CD8-positive, alpha-beta memory T cell (primary cell): ENCODE results near the gene TTLL6. TPM values are rescaled to one million over a fixed set of nuclear protein-coding genes. Genes with fewer than 3 reads are reported as not detected.

Experiments used
- CTCF ChIA-PET: fragments of 350-600 bp; sonication (Branson Sonifier 250); formaldehyde crosslinking; loops from one replicate; lab custom pipeline; 2021; ENCODE audit warnings: antibody characterized with exemption; lab: Charles Lee
- POLR2A ChIA-PET: fragments of 350-600 bp; sonication (Branson Sonifier 250); formaldehyde crosslinking; loops from one replicate; lab custom pipeline; 2021; ENCODE audit warnings: antibody characterized with exemption; lab: Charles Lee
- DNase-seq, 5 donors: peaks; one replicate each; pipeline versions ENCODE4 v3.0.0 to v3.0.0-alpha.2; 2020 to 2022; ENCODE audit warnings: mixed read lengths in 1 of 5
- H3K27ac ChIP-seq: one replicate; pipeline ENCODE4 v1.7.0; 2013; ENCODE audit warnings: low read depth, mild to moderate bottlenecking, low read length, moderate library complexity
- H3K27me3 ChIP-seq: 2 replicates; pipeline ENCODE4 v1.7.0; 2013; ENCODE audit warnings: low read length, mild to moderate bottlenecking; ENCODE audit not compliant: insufficient read depth, poor library complexity, severe bottlenecking
- H3K36me3 ChIP-seq: 2 replicates; pipeline ENCODE4 v1.7.0; 2013; ENCODE audit warnings: mild to moderate bottlenecking, low read length, moderate library complexity; ENCODE audit not compliant: insufficient read depth
- H3K4me1 ChIP-seq: 2 replicates; pipeline ENCODE4 v1.7.0; 2013; ENCODE audit warnings: mild to moderate bottlenecking, low read length, moderate library complexity; ENCODE audit not compliant: insufficient read depth
- H3K4me3 ChIP-seq: 2 replicates; pipeline ENCODE4 v1.7.0; 2013; ENCODE audit warnings: mild to moderate bottlenecking, low read length
- H3K9me3 ChIP-seq: 2 replicates; pipeline ENCODE4 v1.7.0; 2013; ENCODE audit warnings: mild to moderate bottlenecking, low read length
- H3K27ac Mint-ChIP-seq, 8 donors: one replicate each; pipeline ENCODE4 v1.8.0; 2020 to 2021; ENCODE audit warnings: mixed read lengths in 8 of 8, mild to moderate bottlenecking in 6 of 8, inconsistent platforms in 3 of 8, moderate library complexity in 3 of 8
- H3K27me3 Mint-ChIP-seq, 2 donors: one replicate each; pipeline ENCODE4 v1.8.0; 2020 to 2021; ENCODE audit warnings: mixed read lengths in 2 of 2, mild to moderate bottlenecking in 1 of 2, moderate library complexity in 1 of 2
- H3K36me3 Mint-ChIP-seq, 3 donors: one replicate each; pipeline ENCODE4 v1.8.0; 2020 to 2021; ENCODE audit warnings: mixed read lengths in 3 of 3, inconsistent platforms in 1 of 3, mild to moderate bottlenecking in 1 of 3
- H3K4me1 Mint-ChIP-seq, 3 donors: one replicate each; pipeline ENCODE4 v1.8.0; 2020 to 2021; ENCODE audit warnings: mixed read lengths in 3 of 3, inconsistent platforms in 1 of 3, mild to moderate bottlenecking in 1 of 3
- H3K4me3 Mint-ChIP-seq, 7 donors: one replicate each; pipeline ENCODE4 v1.8.0; 2020 to 2021; ENCODE audit warnings: mixed read lengths in 7 of 7, mild to moderate bottlenecking in 6 of 7, moderate library complexity in 4 of 7, inconsistent platforms in 2 of 7
- H3K9me3 Mint-ChIP-seq, 5 donors: one replicate each; pipeline ENCODE4 v1.8.0; 2020 to 2022; ENCODE audit warnings: mixed read lengths in 5 of 5, mild to moderate bottlenecking in 3 of 5, moderate library complexity in 2 of 5, inconsistent platforms in 1 of 5
- polyA plus RNA-seq: library from polyadenylated mRNA; unstranded; fragments of 300-500 nt; fragmentation: Illumina TruSeq; gene quantifications from one replicate; pipeline ENCODE4 v1.2.3, GENCODE V29; 2021
- total RNA-seq, 2 experiments: library from RNA; stranded (reverse); gene quantifications; one replicate each; pipeline ENCODE4 v1.2.3, GENCODE V29; 2021

TTLL6 gene
- total and polyA plus RNA-seq, 3 experiments from 2014 or later = not detected

GRCh38 chr17:48740537-48740936 lies 76.5 kb downstream of the TTLL6 start:
- H3K27ac Mint-ChIP-seq = no peak overlapping the region
- peaks cover 68% of the 10 kb centered on the region for H3K27me3 ChIP-seq
- DNase-seq = no peak
- H3K27me3 Mint-ChIP-seq = peaks cover 87 to 92% of the 10 kb centered on the region in 2 donors
- H3K36me3 ChIP-seq = no peaks in the 10 kb centered on the region
- H3K9me3 Mint-ChIP-seq = peaks cover 0 to 2% (median 1%) of the 10 kb centered on the region in 5 donors
- peaks cover 6 to 10% (median 8%) of the 10 kb centered on the region in 3 donors for H3K4me1 Mint-ChIP-seq
- H3K36me3 Mint-ChIP-seq = no peaks in the 10 kb centered on the region
- no peaks in the 10 kb centered on the region for H3K4me1 ChIP-seq
- no peak overlapping the region for H3K27ac ChIP-seq
- POLR2A ChIA-PET = no interaction called here
- H3K9me3 ChIP-seq = no peaks in the 10 kb centered on the region
- CTCF ChIA-PET = no interaction called here
- no peak overlapping the region for H3K4me3 ChIP-seq
- H3K4me3 Mint-ChIP-seq = no peak overlapping the region

GRCh38 chr17:48738803-48739526 lies 78.1 kb downstream of the TTLL6 start:
- Mint-ChIP-seq H3K27me3 (peaks cover 86 to 92% of the 10 kb centered on the region in 2 donors), H3K36me3 (no peaks in the 10 kb centered on the region), H3K4me1 (peaks cover 6 to 13% (median 7%) of the 10 kb centered on the region in 3 donors), H3K9me3 (peaks cover 0 to 2% (median 0%) of the 10 kb centered on the region in 5 donors), H3K4me3 (peak overlapping the region in 5 of 7 donors; percentile 50 to 80 (median 62)), H3K27ac (peak overlapping the region in 1 of 8 donors; percentile 23)
- ChIA-PET CTCF (interaction anchor here (3.3 kb wide), 1 partner anchor 15 kb away, joined by 15 read pairs; the partner anchor contains the start of gene PRAC2), POLR2A (no interaction called here)
- Histone ChIP-seq H3K27ac (no peak overlapping the region), H3K27me3 (peaks cover 70% of the 10 kb centered on the region), H3K9me3 (no peaks in the 10 kb centered on the region), H3K36me3 (no peaks in the 10 kb centered on the region), H3K4me1 (no peaks in the 10 kb centered on the region), H3K4me3 (no peak overlapping the region)
- no peak for DNase-seq

- Histone ChIP-seq H3K27ac (no peak overlapping the region), H3K27me3 (peaks cover 70% of the 10 kb centered on the region), H3K9me3 (no peaks in the 10 kb centered on the region), H3K4me1 (no peaks in the 10 kb centered on the region), H3K36me3 (no peaks in the 10 kb centered on the region), H3K4me3 (no peak overlapping the region)
- CTCF ChIA-PET = interaction anchor here (3.3 kb wide), 1 partner anchor 15 kb away, joined by 15 read pairs; the partner anchor contains the start of gene PRAC2
- H3K27me3 Mint-ChIP-seq = peaks cover 87 to 92% of the 10 kb centered on the region in 2 donors
- POLR2A ChIA-PET = interaction anchor here (0.6 kb wide), 1 partner anchor 523 kb away, joined by 4 read pairs; no protein-coding TSS in a partner anchor
- peaks cover 0 to 2% (median 0%) of the 10 kb centered on the region in 5 donors for H3K9me3 Mint-ChIP-seq
- DNase-seq = no peak
- peaks cover 12 to 19% (median 12%) of the 10 kb centered on the region in 3 donors for H3K4me1 Mint-ChIP-seq
- H3K4me3 Mint-ChIP-seq = peak overlapping the region in 1 of 7 donors; percentile 62
- H3K36me3 Mint-ChIP-seq = no peaks in the 10 kb centered on the region
- H3K27ac Mint-ChIP-seq = no peak overlapping the region
Measured at GRCh38 chr17:48738424-48738802, 78.6 kb downstream of the TTLL6 start.

- H3K27ac ChIP-seq = no peak overlapping the region
- H3K9me3 ChIP-seq = no peaks in the 10 kb centered on the region
- no peak overlapping the region for H3K4me3 Mint-ChIP-seq
- H3K9me3 Mint-ChIP-seq = peaks cover 0 to 2% (median 0%) of the 10 kb centered on the region in 5 donors
- no peaks in the 10 kb centered on the region for H3K4me1 ChIP-seq
- ChIA-PET CTCF (interaction anchor here (3.3 kb wide), 1 partner anchor 14 kb away, joined by 15 read pairs; the partner anchor contains the start of gene PRAC2), POLR2A (interaction anchor here (0.6 kb wide), 1 partner anchor 524 kb away, joined by 4 read pairs; no protein-coding TSS in a partner anchor)
- peaks cover 17 to 26% (median 19%) of the 10 kb centered on the region in 3 donors for H3K4me1 Mint-ChIP-seq
- H3K4me3 ChIP-seq = no peak overlapping the region
- DNase-seq = no peak
- H3K27me3 Mint-ChIP-seq = peaks cover 88 to 91% of the 10 kb centered on the region in 2 donors
- H3K27ac Mint-ChIP-seq = no peak overlapping the region
- H3K36me3 Mint-ChIP-seq = no peaks in the 10 kb centered on the region
- peaks cover 74% of the 10 kb centered on the region for H3K27me3 ChIP-seq
- no peaks in the 10 kb centered on the region for H3K36me3 ChIP-seq
Measured at GRCh38 chr17:48737330-48738043, 79.5 kb downstream of the TTLL6 start.

- H3K36me3 Mint-ChIP-seq = no peaks in the 10 kb centered on the region
- Histone ChIP-seq H3K4me3 (no peak overlapping the region), H3K9me3 (no peaks in the 10 kb centered on the region), H3K4me1 (no peaks in the 10 kb centered on the region), H3K27ac (no peak overlapping the region), H3K27me3 (peaks cover 85% of the 10 kb centered on the region), H3K36me3 (no peaks in the 10 kb centered on the region)
- H3K9me3 Mint-ChIP-seq = peaks cover 0 to 1% (median 0%) of the 10 kb centered on the region in 5 donors
- peak overlapping the region in 1 of 8 donors; percentile 88 for H3K27ac Mint-ChIP-seq
- H3K4me1 Mint-ChIP-seq = peaks cover 17 to 28% (median 20%) of the 10 kb centered on the region in 3 donors
- CTCF ChIA-PET = interaction anchor here (1.8 kb wide), 1 partner anchor 10 kb away, joined by 6 read pairs; no protein-coding TSS in a partner anchor
- peaks cover 86 to 93% of the 10 kb centered on the region in 2 donors for H3K27me3 Mint-ChIP-seq
- H3K4me3 Mint-ChIP-seq = no peak overlapping the region
- no peak for DNase-seq
- POLR2A ChIA-PET = no interaction called here
Measured at GRCh38 chr17:48735062-48735351, 82.0 kb downstream of the TTLL6 start.

GRCh38 chr17:48734333-48735061 lies 82.5 kb downstream of the TTLL6 start:
- peaks cover 19 to 29% (median 20%) of the 10 kb centered on the region in 3 donors for H3K4me1 Mint-ChIP-seq
- Histone ChIP-seq H3K27me3 (peaks cover 90% of the 10 kb centered on the region), H3K27ac (no peak overlapping the region), H3K4me3 (no peak overlapping the region), H3K36me3 (no peaks in the 10 kb centered on the region), H3K4me1 (no peaks in the 10 kb centered on the region), H3K9me3 (no peaks in the 10 kb centered on the region)
- DNase-seq = no peak
- peak overlapping the region in 2 of 8 donors; percentile 21 to 88 for H3K27ac Mint-ChIP-seq
- H3K4me3 Mint-ChIP-seq = no peak overlapping the region
- POLR2A ChIA-PET = no interaction called here
- H3K9me3 Mint-ChIP-seq = peaks cover 0 to 1% (median 0%) of the 10 kb centered on the region in 5 donors
- CTCF ChIA-PET = interaction anchor here (1.8 kb wide), 1 partner anchor 10 kb away, joined by 6 read pairs; no protein-coding TSS in a partner anchor
- H3K36me3 Mint-ChIP-seq = no peaks in the 10 kb centered on the region
- H3K27me3 Mint-ChIP-seq = peaks cover 85 to 94% of the 10 kb centered on the region in 2 donors

GRCh38 chr17:48733632-48734328 lies 83.2 kb downstream of the TTLL6 start:
- Mint-ChIP-seq H3K36me3 (no peaks in the 10 kb centered on the region), H3K27ac (peak overlapping the region in 1 of 8 donors; percentile 3), H3K4me3 (peak overlapping the region in 6 of 7 donors; percentile 26 to 67 (median 58)), H3K4me1 (peaks cover 17 to 29% (median 19%) of the 10 kb centered on the region in 3 donors), H3K27me3 (peaks cover 82 to 93% of the 10 kb centered on the region in 2 donors), H3K9me3 (peaks cover 0 to 1% (median 0%) of the 10 kb centered on the region in 5 donors)
- no peaks in the 10 kb centered on the region for H3K9me3 ChIP-seq
- CTCF ChIA-PET = interaction anchor here (1.8 kb wide), 1 partner anchor 9 kb away, joined by 6 read pairs; no protein-coding TSS in a partner anchor
- POLR2A ChIA-PET = no interaction called here
- H3K36me3 ChIP-seq = no peaks in the 10 kb centered on the region
- DNase-seq = no peak
- H3K4me1 ChIP-seq = peaks cover 2% of the 10 kb centered on the region
- H3K27me3 ChIP-seq = peaks cover 91% of the 10 kb centered on the region
- H3K27ac ChIP-seq = no peak overlapping the region
- no peak overlapping the region for H3K4me3 ChIP-seq
